Measurements from ENCODE around the gene NT5C2.
"Not testable (repeated sequence)": the region's sequence is repeated elsewhere in the genome, so short reads cannot be mapped to it uniquely, and the experiment has no call there.

- TF ChIP-seq EZH2 (IDR thresholded peaks at IDR 0.05); POLR2AphosphoS5 (IDR thresholded peaks at IDR 0.05; ENCODE audit: borderline replicate concordance, low read depth, low read length); FOXP2 (optimal IDR thresholded peaks at IDR 0.05; ENCODE audit: control extremely low read depth, extremely low read length, insufficient read depth): not testable (repeated sequence)
These were observed 14.6 kb upstream of the NT5C2 start for GRCh38 chr10:103207643-103208042.

All from SK-N-MC (cell line).